ENCODE measurements around the gene CRYM. TPM values are rescaled to one million over a fixed set of nuclear protein-coding genes. Genes with fewer than 3 reads are reported as not detected.

CRYM gene
- total RNA-seq (2022; extraction: Qiagen RNA extraction), result 1.9 to 2.3 TPM (median 2.1 TPM) in 5 replicates

GRCh38 chr16:21277927-21278706 lies at the start of gene CRYM:
TSS of gene CRYM (minus strand) at chr16:21278290. CDS start at chr16:21278251, 39 bp downstream.

GRCh38 chr16:21233521-21234150 lies 44.5 kb downstream of the CRYM start, which contains the start of gene ANKS4B:
TSS of gene ANKS4B (plus strand) at chr16:21233699. CDS start at chr16:21233738, 39 bp downstream.

GRCh38 chr16:21211486-21211885 lies 66.6 kb downstream of the CRYM start, which contains the start of gene ZP2:
TSS of gene ZP2 (minus strand) at chr16:21211574. CDS start at chr16:21211547, 27 bp downstream.

Other genes with a start within 250 kb of the CRYM start
- gene DNAH3, start 127.4 kb downstream of the CRYM start, total RNA-seq (2022; extraction: Qiagen RNA extraction), result 0.09 to 0.33 TPM (median 0.21 TPM) in 5 replicates
- gene LDAF1, start 119.6 kb downstream of the CRYM start, total RNA-seq (2022; extraction: Qiagen RNA extraction), result 17.0 to 20.4 TPM (median 18.8 TPM) in 5 replicates
- gene ZP2, start 66.7 kb downstream of the CRYM start, total RNA-seq (2022; extraction: Qiagen RNA extraction), result not detected in 5 replicates
- gene ANKS4B, start 44.6 kb downstream of the CRYM start, total RNA-seq (2022; extraction: Qiagen RNA extraction), result 0.03 to 0.07 TPM (median 0.04 TPM) in 5 replicates